GM19193 (cell line): ENCODE data around the gene MEF2D.

Source experiments
- POLR2A ChIP-seq: IDR thresholded peaks from 4 replicates; pipeline ENCODE4 v1.6.1; 2011; ENCODE audit not compliant: insufficient read depth, insufficient read length; ENCODE audit errors: extremely low read depth

The MEF2D gene

GRCh38 chr1:156460525-156460924 is 40.0 kb downstream of the MEF2D start:
- TF ChIP-seq POLR2A: no peak

- no peak for TF ChIP-seq POLR2A
These were observed 42.4 kb downstream of the MEF2D start for GRCh38 chr1:156458181-156458503.

- TF ChIP-seq POLR2A: peak; percentile 77
These were observed 43.7 kb downstream of the MEF2D start for GRCh38 chr1:156456625-156457465.

GRCh38 chr1:156455362-156455761 is 45.2 kb downstream of the MEF2D start:
- TF ChIP-seq POLR2A: no peak

- no peak for TF ChIP-seq POLR2A
These were observed 47.7 kb downstream of the MEF2D start for GRCh38 chr1:156452907-156453306.

GRCh38 chr1:156451505-156452160 is 48.9 kb downstream of the MEF2D start:
- TF ChIP-seq POLR2A: no peak

- TF ChIP-seq POLR2A: no peak
These were observed 52.2 kb downstream of the MEF2D start for GRCh38 chr1:156448134-156448967.

- TF ChIP-seq POLR2A: no peak
These were observed 54.7 kb downstream of the MEF2D start for GRCh38 chr1:156445789-156446263.

- no peak for TF ChIP-seq POLR2A
These were observed 56.1 kb downstream of the MEF2D start for GRCh38 chr1:156444407-156445001.

GRCh38 chr1:156443286-156443685 is 57.3 kb downstream of the MEF2D start:
- TF ChIP-seq POLR2A: no peak

GRCh38 chr1:156440654-156441437 is 59.7 kb downstream of the MEF2D start:
- no peak for TF ChIP-seq POLR2A

- no peak for TF ChIP-seq POLR2A
These were observed 60.8 kb downstream of the MEF2D start for GRCh38 chr1:156439777-156440183.

GRCh38 chr1:156439036-156439776 is 61.4 kb downstream of the MEF2D start:
- no peak for TF ChIP-seq POLR2A

GRCh38 chr1:156438278-156438987 is 62.1 kb downstream of the MEF2D start:
- no peak for TF ChIP-seq POLR2A
